GM12891 (cell line): ENCODE data around the gene ARHGAP9.
A peak's percentile ranks its signal among the peaks of the same experiment; 100 is the strongest.

Source experiments
- DNase-seq: peaks from one replicate; pipeline ENCODE4 v3.0.0; 2011; ENCODE audit warnings: low spot score; ENCODE audit not compliant: insufficient read length
- FAIRE-seq: peaks from 2 replicates; lab custom pipeline; 2011; peaks lifted over from hg19 to GRCh38; lab: Jason Lieb, UNC
- PAX5 ChIP-seq: IDR thresholded peaks from 2 replicates; pipeline ENCODE4 v1.6.1; 2011; ENCODE audit warnings: low read length, moderate library complexity, mild to moderate bottlenecking; ENCODE audit not compliant: insufficient read depth, severe bottlenecking
- POLR2A ChIP-seq: IDR thresholded peaks from 2 replicates; pipeline ENCODE4 v1.6.1; 2011; ENCODE audit warnings: low read depth, low read length, control low read depth
- POLR2AphosphoS5 ChIP-seq: IDR thresholded peaks from 2 replicates; pipeline ENCODE4 v1.6.1; 2011; ENCODE audit warnings: low read depth, low read length, control low read depth
- POU2F2 ChIP-seq: IDR thresholded peaks from 2 replicates; pipeline ENCODE4 v1.6.1; 2011; ENCODE audit warnings: low read depth, mild to moderate bottlenecking, control low read depth, low read length, moderate library complexity
- SPI1 ChIP-seq: IDR thresholded peaks from 2 replicates; pipeline ENCODE4 v1.6.1; 2011; ENCODE audit warnings: low read depth, low read length, control low read depth
- TAF1 ChIP-seq: IDR thresholded peaks from 2 replicates; pipeline ENCODE4 v1.6.1; 2011; ENCODE audit warnings: low read depth, low read length, control low read depth

ARHGAP9 gene

DNA sequence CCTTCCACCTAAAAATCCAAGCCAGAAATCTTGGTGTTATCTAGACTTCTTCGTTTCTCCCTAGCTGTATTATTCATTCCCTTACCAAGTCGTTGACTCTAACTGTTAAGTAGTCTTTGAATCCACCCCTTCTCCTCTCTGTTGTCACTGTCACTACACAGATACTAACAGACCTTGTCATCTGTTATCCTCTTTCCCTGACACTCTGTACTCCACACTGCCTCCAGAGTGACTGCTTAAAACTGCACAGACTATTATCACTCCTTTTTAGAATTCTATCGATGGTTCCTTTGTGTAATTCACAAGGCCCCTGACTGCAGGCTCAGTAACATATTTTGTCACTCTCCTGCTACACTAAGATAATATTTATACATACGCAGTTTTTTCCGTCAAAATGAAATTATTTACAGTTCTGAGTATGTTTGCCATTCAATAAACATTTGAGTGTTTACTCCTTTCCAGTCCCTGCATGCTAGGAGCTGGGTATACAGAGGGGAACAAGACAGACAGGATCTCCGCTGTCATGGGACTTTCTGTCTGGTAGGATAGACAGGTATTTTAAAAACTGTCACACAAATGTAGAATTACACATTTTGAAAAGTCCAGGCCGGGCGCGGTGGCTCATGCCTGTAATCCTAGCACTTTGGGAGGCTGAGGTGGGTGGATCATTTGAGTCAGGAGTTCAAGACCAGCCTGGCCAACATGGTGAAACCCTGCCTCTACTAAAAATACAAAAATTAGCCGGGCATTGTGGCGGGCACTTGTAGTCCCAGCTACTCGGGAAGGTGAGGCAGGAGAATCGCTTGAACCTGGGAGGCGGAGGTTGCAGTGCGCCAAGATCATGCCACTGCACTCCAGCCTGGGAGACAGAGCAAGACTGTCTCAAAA, 12.0 kb upstream of the ARHGAP9 start:
- FAIRE-seq (peak; percentile 28), DNase-seq (no peak)
- TF ChIP-seq SPI1 (no peak), TAF1 (no peak), PAX5 (no peak), POLR2A (no peak), POU2F2 (no peak), POLR2AphosphoS5 (no peak)

- FAIRE-seq (no peak), DNase-seq (no peak)
- TF ChIP-seq SPI1 (no peak), PAX5 (no peak), POLR2A (no peak), POLR2AphosphoS5 (no peak), POU2F2 (no peak), TAF1 (no peak)
Measured at GRCh38 chr12:57490126-57490525, 10.5 kb upstream of the ARHGAP9 start.

DNA sequence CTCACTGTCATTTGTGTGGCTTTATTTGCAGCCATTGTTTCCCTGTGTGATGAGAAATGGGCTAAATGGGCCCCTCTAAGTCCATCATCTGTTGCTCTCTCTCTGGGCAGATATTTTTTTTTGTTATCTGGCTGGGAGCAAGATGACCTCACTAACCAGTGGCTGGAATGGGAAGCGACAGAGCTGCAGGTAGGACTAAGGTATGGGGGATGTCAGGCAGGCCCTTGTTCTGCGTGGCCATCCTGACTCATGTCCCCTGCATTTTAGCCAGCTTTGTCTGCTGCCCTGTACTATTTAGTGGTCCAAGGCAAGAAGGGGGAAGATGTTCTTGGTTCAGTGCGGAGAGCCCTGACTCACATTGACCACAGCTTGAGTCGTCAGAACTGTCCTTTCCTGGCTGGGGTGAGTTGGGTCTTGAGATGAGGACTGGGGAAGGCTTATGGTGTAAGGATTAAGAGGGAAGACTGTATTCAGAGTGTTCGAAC, 9.5 kb upstream of the ARHGAP9 start:
- no peak for TF ChIP-seq SPI1
- no peak for TF ChIP-seq POU2F2
- TF ChIP-seq TAF1 = no peak
- no peak for TF ChIP-seq POLR2AphosphoS5
- no peak for TF ChIP-seq PAX5
- no peak for DNase-seq
- FAIRE-seq = peak; percentile 41

GRCh38 chr12:57488402-57489156, 8.9 kb upstream of the ARHGAP9 start:
- FAIRE-seq (no peak), DNase-seq (no peak)
- no peak for TF ChIP-seq POU2F2
- peak; percentile 2; the same call in 1 of the 2 replicates for TF ChIP-seq POLR2A

GRCh38 chr12:57487597-57488401, 8.1 kb upstream of the ARHGAP9 start, which contains the start of gene MARS1:
TSS of gene MARS1 (plus strand) at chr12:57488068. CDS start at chr12:57488091, 23 bp downstream.
- DNase-seq = peak; percentile 80
- peak; percentile 58 for TF ChIP-seq SPI1
- peak; percentile 81 for TF ChIP-seq POLR2A
- peak; percentile 39; the same call in 1 of the 2 replicates for TF ChIP-seq TAF1
- no peak for TF ChIP-seq POU2F2
- peak; percentile 87 for TF ChIP-seq POLR2AphosphoS5
- peak; percentile 91 for FAIRE-seq

DNA sequence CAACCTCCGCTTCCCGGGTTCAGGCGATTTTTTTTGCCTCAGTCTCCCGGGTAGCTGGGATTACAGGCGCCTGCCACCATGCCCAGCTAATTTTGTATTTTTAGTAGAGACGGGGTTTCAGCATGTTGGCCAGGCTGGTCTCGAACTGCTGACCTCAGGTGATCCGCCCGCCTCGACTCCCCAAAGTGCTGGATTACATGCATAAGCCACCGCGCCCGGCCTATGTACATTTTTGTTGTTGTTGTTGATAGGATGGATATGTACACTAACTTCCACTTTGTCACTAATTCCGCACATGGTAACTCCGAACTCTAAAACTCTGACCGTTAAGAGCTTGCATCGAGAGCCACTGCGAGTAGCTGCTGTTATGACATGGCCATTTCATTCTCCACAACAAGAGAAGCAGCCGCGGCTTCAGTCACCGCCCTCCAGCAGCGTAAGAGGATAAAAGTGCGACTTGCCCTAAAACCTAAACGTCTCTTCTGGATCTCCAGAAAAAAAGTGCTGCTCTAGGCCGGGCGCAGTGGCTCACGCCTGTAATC, 7.5 kb upstream of the ARHGAP9 start:
- DNase-seq = no peak
- no peak for TF ChIP-seq TAF1
- no peak for TF ChIP-seq POU2F2
- no peak for TF ChIP-seq PAX5
- no peak for TF ChIP-seq SPI1
- no peak for TF ChIP-seq POLR2A
- no peak for TF ChIP-seq POLR2AphosphoS5
- FAIRE-seq = peak; percentile 5

- FAIRE-seq (no peak), DNase-seq (no peak)
Measured at GRCh38 chr12:57485695-57486094, 6.0 kb upstream of the ARHGAP9 start.

GRCh38 chr12:57483466-57483865, 3.8 kb upstream of the ARHGAP9 start:
- FAIRE-seq = no peak
- DNase-seq = no peak
- TF ChIP-seq POLR2A (no peak), PAX5 (no peak), POLR2AphosphoS5 (no peak), TAF1 (no peak), SPI1 (no peak), POU2F2 (no peak)

More at GRCh38 chr12:57485695-57486094, 6.0 kb upstream of the ARHGAP9 start:
- TF ChIP-seq POU2F2 (no peak), PAX5 (no peak), SPI1 (no peak), POLR2AphosphoS5 (no peak), TAF1 (no peak), POLR2A (no peak)

- no peak for DNase-seq
- peak; percentile 31 for FAIRE-seq
- TF ChIP-seq POLR2AphosphoS5 (no peak), POU2F2 (no peak), PAX5 (no peak), TAF1 (no peak), POLR2A (no peak), SPI1 (no peak)
Measured at GRCh38 chr12:57481671-57482070, 2.0 kb upstream of the ARHGAP9 start.
